ENCODE measurements around the gene NOL11.

The NOL11 gene

DNA sequence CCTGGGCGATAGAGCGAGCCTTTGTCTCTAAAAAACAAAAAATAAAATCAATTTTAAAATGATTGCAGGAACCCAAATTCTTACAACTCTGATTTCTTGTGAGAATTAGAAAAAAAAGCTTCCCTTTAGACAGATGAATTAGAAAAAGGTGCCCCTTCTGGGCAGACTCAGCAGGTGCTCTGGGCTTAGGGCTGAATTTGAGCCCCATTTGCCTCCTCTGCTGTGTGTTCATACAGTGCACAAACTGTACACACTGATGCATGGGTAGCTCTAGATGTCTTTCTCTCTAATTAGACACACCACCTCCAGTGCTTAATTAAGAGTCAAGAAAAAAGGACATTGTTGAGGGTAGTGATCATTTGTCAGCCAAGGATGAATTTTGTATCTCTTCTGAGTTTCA is 38.5 kb upstream of the NOL11 start:
- H3K4me1 ChIP-seq (ENCODE audit: insufficient read depth, low read length, poor library complexity, severe bottlenecking): no peaks in the 10 kb centered on the region
- no peak overlapping the region for H2AFZ ChIP-seq (ENCODE audit: low read length)
- no peaks in the 10 kb centered on the region for H3K79me2 ChIP-seq (ENCODE audit: insufficient read depth, low read length)
- H3K9me2 ChIP-seq (replicated peaks; ENCODE audit: low read depth, low read length): no peaks in the 10 kb centered on the region
- no peaks in the 10 kb centered on the region for H4K20me1 ChIP-seq (ENCODE audit: insufficient read depth, low read length, poor library complexity, severe bottlenecking)
- no peaks in the 10 kb centered on the region for H3K36me3 ChIP-seq (ENCODE audit: insufficient read depth, low read length)
- no peak overlapping the region for H3K4me2 ChIP-seq (ENCODE audit: low read depth, low read length, poor library complexity, severe bottlenecking)
- H3K27me3 ChIP-seq (ENCODE audit: insufficient read depth, low read length, poor library complexity, severe bottlenecking): no peaks in the 10 kb centered on the region
- H3F3A ChIP-seq (ENCODE audit: low read depth): no peaks in the 10 kb centered on the region
- H3K4me3 ChIP-seq (ENCODE audit: low read length, poor library complexity, severe bottlenecking): no peak overlapping the region
- no peaks in the 10 kb centered on the region for H3K9me3 ChIP-seq (ENCODE audit: insufficient read depth, low read depth, low read length)
- no peak overlapping the region for H3K9ac ChIP-seq (ENCODE audit: low read depth, low read length, poor library complexity, severe bottlenecking)
- TF ChIP-seq, protein P1, sequence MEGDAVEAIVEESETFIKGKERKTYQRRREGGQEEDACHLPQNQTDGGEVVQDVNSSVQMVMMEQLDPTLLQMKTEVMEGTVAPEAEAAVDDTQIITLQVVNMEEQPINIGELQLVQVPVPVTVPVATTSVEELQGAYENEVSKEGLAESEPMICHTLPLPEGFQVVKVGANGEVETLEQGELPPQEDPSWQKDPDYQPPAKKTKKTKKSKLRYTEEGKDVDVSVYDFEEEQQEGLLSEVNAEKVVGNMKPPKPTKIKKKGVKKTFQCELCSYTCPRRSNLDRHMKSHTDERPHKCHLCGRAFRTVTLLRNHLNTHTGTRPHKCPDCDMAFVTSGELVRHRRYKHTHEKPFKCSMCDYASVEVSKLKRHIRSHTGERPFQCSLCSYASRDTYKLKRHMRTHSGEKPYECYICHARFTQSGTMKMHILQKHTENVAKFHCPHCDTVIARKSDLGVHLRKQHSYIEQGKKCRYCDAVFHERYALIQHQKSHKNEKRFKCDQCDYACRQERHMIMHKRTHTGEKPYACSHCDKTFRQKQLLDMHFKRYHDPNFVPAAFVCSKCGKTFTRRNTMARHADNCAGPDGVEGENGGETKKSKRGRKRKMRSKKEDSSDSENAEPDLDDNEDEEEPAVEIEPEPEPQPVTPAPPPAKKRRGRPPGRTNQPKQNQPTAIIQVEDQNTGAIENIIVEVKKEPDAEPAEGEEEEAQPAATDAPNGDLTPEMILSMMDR (conservative IDR thresholded peaks at IDR 0.05; ENCODE audit: low read length): no peak
- no peak for TF ChIP-seq EZH2phosphoT487 (IDR thresholded peaks at IDR 0.05; ENCODE audit: borderline replicate concordance)

DNA sequence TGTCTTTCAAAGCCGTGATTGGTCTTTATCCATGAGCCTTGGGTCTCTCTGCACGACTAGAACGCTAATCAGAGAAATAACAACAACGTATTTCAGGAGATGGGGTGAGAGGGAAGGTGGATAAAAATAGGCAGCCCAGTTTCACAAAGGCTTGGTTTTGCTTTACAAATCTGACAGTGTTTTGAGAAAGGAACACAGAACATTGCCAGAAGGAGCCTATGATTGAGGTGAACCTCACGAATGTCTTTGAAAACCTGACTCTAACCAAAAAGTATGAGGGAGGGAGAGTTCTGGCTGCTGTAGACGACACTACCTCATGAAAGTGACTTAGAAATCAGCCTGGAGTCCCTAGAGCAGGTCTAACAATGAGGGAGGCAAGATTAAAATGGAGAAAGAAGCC is 38.0 kb upstream of the NOL11 start:
- Histone ChIP-seq H3K9me2 (replicated peaks; ENCODE audit: low read depth, low read length) (no peaks in the 10 kb centered on the region), H3F3A (ENCODE audit: low read depth) (no peaks in the 10 kb centered on the region), H3K9ac (ENCODE audit: low read depth, low read length, poor library complexity, severe bottlenecking) (no peak overlapping the region), H3K36me3 (ENCODE audit: insufficient read depth, low read length) (no peaks in the 10 kb centered on the region), H4K20me1 (ENCODE audit: insufficient read depth, low read length, poor library complexity, severe bottlenecking) (no peaks in the 10 kb centered on the region), H2AFZ (ENCODE audit: low read length) (no peak overlapping the region), H3K4me1 (ENCODE audit: insufficient read depth, low read length, poor library complexity, severe bottlenecking) (no peaks in the 10 kb centered on the region), H3K4me2 (ENCODE audit: low read depth, low read length, poor library complexity, severe bottlenecking) (no peak overlapping the region), H3K27me3 (ENCODE audit: insufficient read depth, low read length, poor library complexity, severe bottlenecking) (no peaks in the 10 kb centered on the region), H3K79me2 (ENCODE audit: insufficient read depth, low read length) (no peaks in the 10 kb centered on the region), H3K4me3 (ENCODE audit: low read length, poor library complexity, severe bottlenecking) (no peak overlapping the region), H3K9me3 (ENCODE audit: insufficient read depth, low read depth, low read length) (no peaks in the 10 kb centered on the region)
- no peak for TF ChIP-seq EZH2phosphoT487 (IDR thresholded peaks at IDR 0.05; ENCODE audit: borderline replicate concordance)
- TF ChIP-seq, protein P1 (conservative IDR thresholded peaks at IDR 0.05; ENCODE audit: low read length): no peak

DNA sequence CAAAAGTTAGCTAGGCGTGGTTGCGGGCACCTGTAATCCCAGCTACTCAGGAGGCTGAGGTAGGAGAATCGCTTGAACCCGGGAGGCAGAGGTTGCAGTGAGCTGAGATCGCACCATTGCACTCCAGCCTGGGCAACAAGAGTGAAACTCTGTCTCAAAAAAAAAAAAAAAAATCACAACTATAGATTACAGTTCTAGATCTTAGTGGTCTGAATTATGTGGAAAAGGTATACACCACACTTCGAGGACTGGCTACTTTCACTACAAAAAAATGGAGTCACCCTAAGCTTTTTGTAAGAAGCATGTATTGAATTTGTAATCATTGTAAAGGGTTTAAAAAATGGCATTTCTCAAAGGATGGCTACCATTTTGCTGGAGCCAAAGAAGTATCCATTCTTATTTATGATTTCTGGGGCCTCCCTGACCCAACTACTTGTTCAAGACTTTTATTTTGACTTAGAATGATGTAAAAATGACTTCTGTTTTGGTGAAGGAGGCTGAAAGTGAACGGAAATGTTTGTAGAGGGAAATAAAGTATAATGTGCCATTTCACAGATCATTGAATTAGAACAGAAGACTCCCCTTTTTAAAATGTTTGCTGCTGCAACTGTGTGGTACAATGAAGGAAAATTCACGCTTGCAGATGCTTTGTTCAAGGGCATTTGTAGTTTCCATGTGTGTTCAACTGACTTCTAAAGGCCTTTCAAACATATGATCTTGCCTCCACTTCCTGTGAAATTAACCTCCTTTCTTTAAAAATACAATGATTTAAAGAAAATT is 37.1 kb upstream of the NOL11 start:
- Histone ChIP-seq H3K4me1 (ENCODE audit: insufficient read depth, low read length, poor library complexity, severe bottlenecking) (no peaks in the 10 kb centered on the region), H4K20me1 (ENCODE audit: insufficient read depth, low read length, poor library complexity, severe bottlenecking) (no peaks in the 10 kb centered on the region), H2AFZ (ENCODE audit: low read length) (no peak overlapping the region), H3F3A (ENCODE audit: low read depth) (no peaks in the 10 kb centered on the region), H3K4me3 (ENCODE audit: low read length, poor library complexity, severe bottlenecking) (no peak overlapping the region), H3K36me3 (ENCODE audit: insufficient read depth, low read length) (no peaks in the 10 kb centered on the region), H3K27me3 (ENCODE audit: insufficient read depth, low read length, poor library complexity, severe bottlenecking) (no peaks in the 10 kb centered on the region), H3K9ac (ENCODE audit: low read depth, low read length, poor library complexity, severe bottlenecking) (no peak overlapping the region), H3K9me2 (replicated peaks; ENCODE audit: low read depth, low read length) (no peaks in the 10 kb centered on the region), H3K79me2 (ENCODE audit: insufficient read depth, low read length) (no peaks in the 10 kb centered on the region), H3K4me2 (ENCODE audit: low read depth, low read length, poor library complexity, severe bottlenecking) (no peak overlapping the region), H3K9me3 (ENCODE audit: insufficient read depth, low read depth, low read length) (no peaks in the 10 kb centered on the region)
- TF ChIP-seq, protein P1 (conservative IDR thresholded peaks at IDR 0.05; ENCODE audit: low read length): no peak
- no peak for TF ChIP-seq EZH2phosphoT487 (IDR thresholded peaks at IDR 0.05; ENCODE audit: borderline replicate concordance)

Data from Loucy (cell line).